Measurements from ENCODE around the gene MYMX. TPM values are rescaled to one million over a fixed set of nuclear protein-coding genes. Genes with fewer than 3 reads are reported as not detected.

The MYMX gene
- total and polyA plus RNA-seq, 2 of the 13 experiments (the other 11 are each of a cell fraction or from before 2014, with no cell fraction given), result not detected

DNA sequence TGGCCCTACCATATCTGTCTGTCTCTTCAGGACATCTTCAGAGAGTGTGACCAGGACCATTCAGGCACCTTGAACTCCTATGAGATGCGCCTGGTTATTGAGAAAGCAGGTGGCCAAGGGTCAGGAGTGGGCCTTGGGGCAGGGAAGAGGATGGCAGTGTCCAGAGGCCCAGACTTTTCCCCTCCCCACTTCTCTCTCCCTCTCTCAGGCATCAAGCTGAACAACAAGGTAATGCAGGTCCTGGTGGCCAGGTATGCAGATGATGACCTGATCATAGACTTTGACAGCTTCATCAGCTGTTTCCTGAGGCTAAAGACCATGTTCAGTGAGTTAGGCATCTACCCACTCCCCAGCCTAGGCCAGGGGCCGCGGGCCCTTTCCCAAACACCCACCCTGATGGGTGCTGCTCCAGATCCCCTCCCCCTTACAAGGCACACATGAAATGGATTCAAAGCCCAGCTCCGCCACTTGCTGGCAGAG lies 33.8 kb upstream of the MYMX start:
- DNase-seq (ENCODE audit: low spot score) (no peak), FAIRE-seq (no peak), ATAC-seq (no peak)
- TF ChIP-seq ZNF24 (IDR thresholded peaks at IDR 0.05), result no peak
- TF ChIP-seq SPEN (CRISPR knock-in tag; IDR thresholded peaks at IDR 0.05; ENCODE audit: low read depth), result no peak
- no peak for TF ChIP-seq ATF7 (IDR thresholded peaks at IDR 0.05)
- TF ChIP-seq ATF7 (CRISPR knock-in tag; IDR thresholded peaks at IDR 0.05), result no peak
- TF ChIP-seq, protein P1, sequence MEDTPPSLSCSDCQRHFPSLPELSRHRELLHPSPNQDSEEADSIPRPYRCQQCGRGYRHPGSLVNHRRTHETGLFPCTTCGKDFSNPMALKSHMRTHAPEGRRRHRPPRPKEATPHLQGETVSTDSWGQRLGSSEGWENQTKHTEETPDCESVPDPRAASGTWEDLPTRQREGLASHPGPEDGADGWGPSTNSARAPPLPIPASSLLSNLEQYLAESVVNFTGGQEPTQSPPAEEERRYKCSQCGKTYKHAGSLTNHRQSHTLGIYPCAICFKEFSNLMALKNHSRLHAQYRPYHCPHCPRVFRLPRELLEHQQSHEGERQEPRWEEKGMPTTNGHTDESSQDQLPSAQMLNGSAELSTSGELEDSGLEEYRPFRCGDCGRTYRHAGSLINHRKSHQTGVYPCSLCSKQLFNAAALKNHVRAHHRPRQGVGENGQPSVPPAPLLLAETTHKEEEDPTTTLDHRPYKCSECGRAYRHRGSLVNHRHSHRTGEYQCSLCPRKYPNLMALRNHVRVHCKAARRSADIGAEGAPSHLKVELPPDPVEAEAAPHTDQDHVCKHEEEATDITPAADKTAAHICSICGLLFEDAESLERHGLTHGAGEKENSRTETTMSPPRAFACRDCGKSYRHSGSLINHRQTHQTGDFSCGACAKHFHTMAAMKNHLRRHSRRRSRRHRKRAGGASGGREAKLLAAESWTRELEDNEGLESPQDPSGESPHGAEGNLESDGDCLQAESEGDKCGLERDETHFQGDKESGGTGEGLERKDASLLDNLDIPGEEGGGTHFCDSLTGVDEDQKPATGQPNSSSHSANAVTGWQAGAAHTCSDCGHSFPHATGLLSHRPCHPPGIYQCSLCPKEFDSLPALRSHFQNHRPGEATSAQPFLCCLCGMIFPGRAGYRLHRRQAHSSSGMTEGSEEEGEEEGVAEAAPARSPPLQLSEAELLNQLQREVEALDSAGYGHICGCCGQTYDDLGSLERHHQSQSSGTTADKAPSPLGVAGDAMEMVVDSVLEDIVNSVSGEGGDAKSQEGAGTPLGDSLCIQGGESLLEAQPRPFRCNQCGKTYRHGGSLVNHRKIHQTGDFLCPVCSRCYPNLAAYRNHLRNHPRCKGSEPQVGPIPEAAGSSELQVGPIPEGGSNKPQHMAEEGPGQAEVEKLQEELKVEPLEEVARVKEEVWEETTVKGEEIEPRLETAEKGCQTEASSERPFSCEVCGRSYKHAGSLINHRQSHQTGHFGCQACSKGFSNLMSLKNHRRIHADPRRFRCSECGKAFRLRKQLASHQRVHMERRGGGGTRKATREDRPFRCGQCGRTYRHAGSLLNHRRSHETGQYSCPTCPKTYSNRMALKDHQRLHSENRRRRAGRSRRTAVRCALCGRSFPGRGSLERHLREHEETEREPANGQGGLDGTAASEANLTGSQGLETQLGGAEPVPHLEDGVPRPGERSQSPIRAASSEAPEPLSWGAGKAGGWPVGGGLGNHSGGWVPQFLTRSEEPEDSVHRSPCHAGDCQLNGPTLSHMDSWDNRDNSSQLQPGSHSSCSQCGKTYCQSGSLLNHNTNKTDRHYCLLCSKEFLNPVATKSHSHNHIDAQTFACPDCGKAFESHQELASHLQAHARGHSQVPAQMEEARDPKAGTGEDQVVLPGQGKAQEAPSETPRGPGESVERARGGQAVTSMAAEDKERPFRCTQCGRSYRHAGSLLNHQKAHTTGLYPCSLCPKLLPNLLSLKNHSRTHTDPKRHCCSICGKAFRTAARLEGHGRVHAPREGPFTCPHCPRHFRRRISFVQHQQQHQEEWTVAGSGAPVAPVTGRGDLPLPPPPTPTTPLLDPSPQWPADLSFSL (CRISPR knock-in tag; IDR thresholded peaks at IDR 0.05), result no peak
- TF ChIP-seq NR3C1 (CRISPR knock-in tag; IDR thresholded peaks at IDR 0.05), result no peak
- no peak for TF ChIP-seq KLF15 (CRISPR knock-in tag; IDR thresholded peaks at IDR 0.05; ENCODE audit: borderline replicate concordance)
- POLR2A ChIA-PET, result interaction anchor here (1.2 to 1.7 kb wide), 2 partner anchors 10 to 63 kb away, joined by 3 to 4 read pairs; partner anchors contain the start of gene HSP90AB1
- Histone ChIP-seq H3K4me1 (ENCODE audit: insufficient read depth, low read length) (peaks cover 63% of the 10 kb centered on the region), H3K36me3 (replicated peaks in 1 of 2; ENCODE audit: control insufficient read depth in 1 of 2, insufficient read depth in 2 of 2, low read length in 2 of 2) (no peaks in the 10 kb centered on the region), H3K4me3 (replicated peaks in 1 of 3; ENCODE audit: insufficient read depth in 1 of 3, low read depth in 2 of 3, low read length in 3 of 3) (no peak overlapping the region), H2AFZ (ENCODE audit: low read length) (no peak overlapping the region), H4K20me1 (ENCODE audit: insufficient read depth, low read length) (no peaks in the 10 kb centered on the region), H3K79me2 (ENCODE audit: insufficient read depth, low read length) (no peaks in the 10 kb centered on the region), H3K9me3 (ENCODE audit: low read length) (no peaks in the 10 kb centered on the region), H3K27ac (ENCODE audit: extremely low read length, insufficient read depth, low read length) (no peak overlapping the region), H3K4me2 (ENCODE audit: low read depth, low read length) (no peak overlapping the region), H3K27me3 (ENCODE audit: control insufficient read depth in 1 of 2, insufficient read depth in 2 of 2, low read length in 2 of 2) (peaks cover 0 to 8% of the 10 kb centered on the region in 2 experiments; a peak in 3 of 5 replicates), H3K9ac (ENCODE audit: insufficient read depth, low read depth, low read length) (no peak overlapping the region)
- no TSS peak for BruUV-seq (replicated peaks)
- CTCF ChIA-PET (ENCODE audit: low intra/inter-chr PET ratio, low total read pairs), result no interaction called here
- in situ Hi-C loops (cut with HindIII; ENCODE audit: extremely low pct_ligation_motif_present, low pct_unique_long_range_greater_than_20kb) (no loop called here), intact Hi-C loops (cut with micrococcal nuclease; ENCODE audit: unreplicated experiment) (no loop called here)
- 31% methylated on average over 4 of the region's 4 CpGs for WGBS (ENCODE audit: low lambda C conversion rate)
